HAP-1 (cell line): ENCODE measurements around the gene GRK3.
"Not testable (repeated sequence)": the region's sequence is repeated elsewhere in the genome, so short reads cannot be mapped to it uniquely, and the experiment has no call there.

Experiments used
- DNase-seq, 2 experiments: peaks; one replicate each; pipeline ENCODE4 v3.0.0-alpha.2; 2016 to 2020; ENCODE audit warnings: low spot score in 2 of 2
- H3K27me3 ChIP-seq: fragments of 250-450 bp; sonication (Bioruptor Pico); 2 replicates; pipeline ENCODE4 v1.5.1; 2020; ENCODE audit warnings: low read depth, mild to moderate bottlenecking, moderate library complexity
- H3K36me3 ChIP-seq: fragments of 250-450 bp; sonication (Bioruptor Pico); replicated peaks from 2 replicates; pipeline ENCODE4 v1.5.1; 2020; ENCODE audit warnings: mild to moderate bottlenecking
- H3K4me1 ChIP-seq: fragments of 250-450 bp; sonication (Bioruptor Pico); 2 replicates; pipeline ENCODE4 v1.5.1; 2020; ENCODE audit warnings: mild to moderate bottlenecking
- H3K4me3 ChIP-seq: fragments of 250-450 bp; sonication (Bioruptor Pico); 2 replicates; pipeline ENCODE4 v1.5.1; 2020; ENCODE audit warnings: mild to moderate bottlenecking, moderate library complexity
- H3K9me3 ChIP-seq: fragments of 250-450 bp; sonication (Bioruptor Pico); 2 replicates; pipeline ENCODE4 v1.5.1; 2020; ENCODE audit warnings: mild to moderate bottlenecking, moderate library complexity
- in situ Hi-C: fragments of 300-500 bp; cut with MboI; formaldehyde crosslinking; loops from 3 replicates; pipeline ENCODE4 v1.14.3; 2020; ENCODE audit warnings: low sequenced_read_pairs, inconsistent platforms, mixed read lengths

The GRK3 gene

DNA sequence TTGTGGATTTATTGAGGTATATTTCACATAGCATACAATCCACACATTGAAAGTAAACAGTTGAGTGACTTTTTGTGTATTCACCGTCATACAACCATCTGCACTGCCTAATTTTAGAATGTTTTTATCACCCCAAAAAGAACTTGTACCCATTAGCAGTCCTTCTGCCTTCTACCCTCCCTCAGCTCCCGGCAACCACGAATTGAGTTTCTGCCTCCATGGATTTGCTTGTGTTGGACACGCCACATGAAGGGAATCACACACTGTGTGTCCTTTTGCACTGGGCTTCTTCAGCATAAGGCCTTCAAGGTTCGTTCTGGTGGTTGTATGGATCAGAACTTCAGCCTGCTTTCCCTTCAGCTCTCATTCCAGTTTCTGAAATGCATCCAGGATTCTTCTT lies 41.1 kb downstream of the GRK3 start:
- H3K27me3 ChIP-seq, in situ Hi-C loops, H3K4me1 ChIP-seq, DNase-seq, H3K4me3 ChIP-seq, H3K9me3 ChIP-seq, H3K36me3 ChIP-seq: not testable (repeated sequence)

- H3K9me3 ChIP-seq, H3K36me3 ChIP-seq, in situ Hi-C loops: not testable (repeated sequence)
Observed at GRCh38 chr22:25611284-25611683, 46.8 kb downstream of the GRK3 start.

GRCh38 chr22:25613131-25613530 lies 48.7 kb downstream of the GRK3 start:
- H3K36me3 ChIP-seq, H3K4me1 ChIP-seq, H3K27me3 ChIP-seq, H3K4me3 ChIP-seq, H3K9me3 ChIP-seq, DNase-seq, in situ Hi-C loops: not testable (repeated sequence)

More at GRCh38 chr22:25611284-25611683, 46.8 kb downstream of the GRK3 start:
- H3K4me1 ChIP-seq, DNase-seq, H3K4me3 ChIP-seq, H3K27me3 ChIP-seq: not testable (repeated sequence)

- H3K4me1 ChIP-seq, in situ Hi-C loops, H3K27me3 ChIP-seq: not testable (repeated sequence)
Observed at GRCh38 chr22:25613558-25613957, 49.1 kb downstream of the GRK3 start.

DNA sequence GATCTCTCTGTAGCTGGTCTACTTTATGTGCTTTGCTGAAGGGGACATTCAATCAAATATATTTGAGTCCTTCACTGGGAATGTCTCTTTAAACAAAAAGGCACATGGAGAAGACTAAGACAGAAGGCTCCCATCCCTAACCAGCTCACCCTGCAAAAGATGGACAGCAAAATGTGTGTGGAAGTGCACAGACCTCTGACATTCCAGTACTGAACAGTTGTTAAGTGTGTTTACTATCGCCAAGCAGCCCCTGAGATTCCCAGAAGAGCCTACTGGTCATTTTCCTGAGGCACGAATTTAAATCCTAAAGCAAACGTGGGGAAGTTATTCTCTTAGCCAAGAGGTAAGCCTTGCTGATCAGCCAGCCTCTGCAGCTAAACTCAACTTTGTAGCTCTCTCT lies 50.3 kb downstream of the GRK3 start:
- H3K4me3 ChIP-seq, DNase-seq, H3K9me3 ChIP-seq, H3K4me1 ChIP-seq, H3K27me3 ChIP-seq, H3K36me3 ChIP-seq, in situ Hi-C loops: not testable (repeated sequence)

More at GRCh38 chr22:25613558-25613957, 49.1 kb downstream of the GRK3 start:
- H3K9me3 ChIP-seq, DNase-seq, H3K36me3 ChIP-seq, H3K4me3 ChIP-seq: not testable (repeated sequence)

DNA sequence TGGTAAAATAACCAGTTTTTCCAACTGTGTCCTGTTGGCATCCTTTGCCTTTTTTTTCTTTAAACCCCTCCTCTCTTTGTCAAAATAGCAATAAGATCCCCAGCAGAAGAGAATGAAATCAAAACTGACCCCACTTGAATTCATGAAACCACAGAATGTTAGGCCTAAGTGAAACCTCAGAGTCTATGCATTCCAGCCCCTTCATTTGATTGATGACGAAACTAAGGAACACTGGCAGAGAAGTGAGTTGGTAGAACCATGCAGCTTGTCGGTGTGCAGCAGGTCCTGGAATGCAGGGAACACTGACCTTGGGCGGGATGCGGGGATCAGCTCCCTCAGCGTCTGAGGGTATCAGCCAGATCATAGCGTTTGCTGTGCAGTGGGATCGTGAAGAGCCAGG lies 57.5 kb downstream of the GRK3 start:
- no peaks in the 10 kb centered on the region for H3K36me3 ChIP-seq
- no peak for DNase-seq
- peaks cover 16% of the 10 kb centered on the region for H3K4me1 ChIP-seq

DNA sequence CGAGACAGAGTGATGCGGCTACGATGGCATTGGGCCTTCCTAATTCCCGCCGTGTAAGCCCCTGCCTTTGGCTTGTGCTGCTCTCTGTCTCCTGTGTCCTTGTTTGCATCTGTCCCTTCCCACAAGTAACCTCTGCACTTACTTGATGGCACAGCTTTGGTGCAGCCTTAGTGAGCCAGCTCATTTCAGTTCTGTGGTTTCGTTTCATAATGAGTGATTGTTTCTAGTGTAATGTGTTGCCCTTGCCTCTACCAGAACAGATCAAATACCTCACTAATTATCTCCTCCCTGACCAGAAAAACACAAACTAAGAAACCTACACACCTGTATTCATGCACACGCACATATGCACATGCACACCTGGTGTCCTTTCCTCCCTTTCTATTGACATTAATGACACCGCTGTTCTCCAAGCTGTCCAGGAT lies 58.8 kb downstream of the GRK3 start:
- in situ Hi-C loops, result no loop called here
- Histone ChIP-seq H3K4me1 (peaks cover 16% of the 10 kb centered on the region), H3K4me3 (no peak overlapping the region), H3K36me3 (no peaks in the 10 kb centered on the region), H3K27me3 (no peaks in the 10 kb centered on the region), H3K9me3 (no peaks in the 10 kb centered on the region)
- DNase-seq, result no peak

More for the DNA sequence above, 57.5 kb downstream of the GRK3 start:
- in situ Hi-C loops, result no loop called here
- Histone ChIP-seq H3K4me3 (no peak overlapping the region), H3K9me3 (no peaks in the 10 kb centered on the region), H3K27me3 (no peaks in the 10 kb centered on the region)

GRCh38 chr22:25623851-25624250 lies 59.4 kb downstream of the GRK3 start:
- in situ Hi-C loops, result no loop called here
- Histone ChIP-seq H3K36me3 (no peaks in the 10 kb centered on the region), H3K4me3 (no peak overlapping the region)

GRCh38 chr22:25624476-25624875 lies 60.0 kb downstream of the GRK3 start:
- no peaks in the 10 kb centered on the region for H3K27me3 ChIP-seq
- H3K9me3 ChIP-seq, result no peaks in the 10 kb centered on the region
- H3K4me1 ChIP-seq, result peaks cover 16% of the 10 kb centered on the region
- no peak overlapping the region for H3K4me3 ChIP-seq
- in situ Hi-C loops, result no loop called here
- H3K36me3 ChIP-seq, result no peaks in the 10 kb centered on the region
- DNase-seq, result no peak

More at GRCh38 chr22:25623851-25624250, 59.4 kb downstream of the GRK3 start:
- H3K4me1 ChIP-seq, result peaks cover 16% of the 10 kb centered on the region
- H3K27me3 ChIP-seq, result no peaks in the 10 kb centered on the region
- DNase-seq, result no peak
- H3K9me3 ChIP-seq, result no peaks in the 10 kb centered on the region

DNA sequence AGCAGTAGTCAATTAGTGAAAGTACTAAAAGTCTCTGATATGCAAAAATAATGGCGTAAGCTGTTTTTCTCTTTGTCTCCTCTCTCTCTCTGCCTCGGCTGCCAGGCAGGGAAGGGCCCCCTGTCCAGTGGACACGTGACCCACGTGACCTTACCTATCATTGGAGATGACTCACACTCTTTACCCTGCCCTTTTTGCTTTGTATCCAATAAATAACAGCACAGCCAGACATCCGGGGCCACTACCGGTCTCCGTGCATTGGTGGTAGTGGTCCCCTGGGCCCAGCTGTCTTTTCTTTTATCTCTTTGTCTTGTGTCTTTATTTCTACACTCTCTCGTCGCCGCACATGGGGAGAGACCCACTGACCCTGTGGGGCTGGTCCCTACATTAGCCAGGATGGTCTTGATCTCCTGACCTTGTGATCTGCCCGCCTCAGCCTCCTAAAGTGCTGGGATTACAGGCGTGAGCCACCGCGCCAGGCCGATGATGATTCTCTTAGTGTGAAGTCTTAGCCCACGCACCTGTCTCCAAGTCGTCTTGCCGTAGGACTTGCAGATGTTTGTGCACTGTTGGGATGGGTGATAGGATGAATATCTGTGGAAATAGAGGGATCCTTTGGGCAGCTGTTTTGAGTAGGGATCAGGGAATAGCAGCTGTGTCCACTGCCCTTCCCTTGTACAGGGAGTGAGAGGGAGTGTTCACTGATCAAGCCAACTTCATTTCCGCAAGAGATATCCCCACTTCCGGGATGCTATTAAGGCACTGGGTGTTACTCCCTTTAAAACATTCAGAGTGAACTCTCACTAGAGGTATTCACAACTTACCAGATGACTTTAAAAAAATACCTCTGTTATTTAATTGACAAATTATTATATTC lies 61.5 kb downstream of the GRK3 start:
- H3K9me3 ChIP-seq, in situ Hi-C loops, DNase-seq, H3K27me3 ChIP-seq, H3K36me3 ChIP-seq, H3K4me3 ChIP-seq, H3K4me1 ChIP-seq: not testable (repeated sequence)

DNA sequence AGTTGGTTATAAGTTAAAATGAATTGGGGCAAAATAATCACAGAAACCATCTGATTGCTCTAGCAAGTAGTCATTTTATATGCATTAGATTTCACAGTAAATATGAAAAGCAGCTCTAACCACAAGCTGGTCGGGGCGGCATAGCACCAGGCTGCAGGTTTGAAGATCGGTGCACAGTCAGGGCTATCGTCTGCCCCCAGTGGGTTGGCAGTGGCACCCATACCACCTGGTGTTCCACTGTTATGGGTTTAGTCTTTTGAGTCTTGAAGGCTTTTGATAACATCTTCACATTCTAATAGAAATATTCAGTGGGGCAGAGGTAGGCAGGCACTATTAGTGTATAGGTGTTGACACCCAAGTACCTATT lies 62.1 kb downstream of the GRK3 start:
- no peak overlapping the region for H3K4me3 ChIP-seq
- H3K27me3 ChIP-seq, result no peaks in the 10 kb centered on the region
- no peaks in the 10 kb centered on the region for H3K9me3 ChIP-seq
- H3K4me1 ChIP-seq, result peaks cover 12% of the 10 kb centered on the region
- in situ Hi-C loops, result no loop called here
- H3K36me3 ChIP-seq, result no peaks in the 10 kb centered on the region
- no peak for DNase-seq

- in situ Hi-C loops, result no loop called here
- no peak for DNase-seq
Observed at GRCh38 chr22:25627271-25627852, 62.9 kb downstream of the GRK3 start.

DNA sequence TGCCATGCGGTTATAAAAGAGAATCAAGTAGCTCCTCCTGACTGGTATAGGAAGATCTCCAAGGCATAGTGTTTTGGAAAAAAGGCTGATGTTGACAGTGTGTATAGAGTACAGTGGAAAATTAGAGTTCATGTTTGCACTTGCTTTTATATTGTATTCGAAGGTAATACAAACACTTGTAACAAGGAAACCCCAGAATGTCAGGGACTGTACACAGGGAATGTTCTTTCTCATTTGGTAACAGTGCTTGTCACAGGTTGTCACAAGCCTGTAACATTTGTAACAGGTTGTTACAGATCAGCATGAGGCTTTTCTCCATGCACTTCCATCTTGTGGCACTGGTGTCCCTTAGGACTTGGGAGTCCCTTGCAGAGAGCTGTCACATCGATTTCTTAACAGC lies 64.0 kb downstream of the GRK3 start:
- H3K4me3 ChIP-seq, result no peak overlapping the region
- no peak for DNase-seq
- H3K9me3 ChIP-seq, result no peaks in the 10 kb centered on the region
- H3K36me3 ChIP-seq, result no peaks in the 10 kb centered on the region
- H3K4me1 ChIP-seq, result peaks cover 20% of the 10 kb centered on the region
- in situ Hi-C loops, result no loop called here
- no peaks in the 10 kb centered on the region for H3K27me3 ChIP-seq

More at GRCh38 chr22:25627271-25627852, 62.9 kb downstream of the GRK3 start:
- H3K27me3 ChIP-seq, result no peaks in the 10 kb centered on the region
- no peak overlapping the region for H3K4me3 ChIP-seq
- no peaks in the 10 kb centered on the region for H3K9me3 ChIP-seq
- H3K4me1 ChIP-seq, result peaks cover 19% of the 10 kb centered on the region
- no peaks in the 10 kb centered on the region for H3K36me3 ChIP-seq

DNA sequence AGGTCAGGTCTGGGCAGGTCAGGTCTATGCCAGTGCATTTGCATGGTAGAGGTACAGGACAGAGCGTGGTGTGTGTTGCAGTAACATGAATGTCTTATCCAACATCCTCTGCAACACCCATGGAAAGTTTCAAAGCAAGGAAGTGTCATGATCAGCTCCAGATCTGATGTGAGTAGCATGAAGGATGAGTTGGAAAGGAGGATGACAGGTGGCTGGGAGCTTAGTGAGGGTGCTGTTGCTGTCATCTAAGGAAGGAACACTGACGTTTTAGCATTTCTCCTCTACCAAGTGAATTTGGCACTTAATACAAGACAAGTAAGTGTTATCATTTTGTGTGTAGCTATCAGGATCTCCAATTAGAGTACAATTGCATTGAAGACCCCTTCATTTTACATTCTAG lies 65.1 kb downstream of the GRK3 start:
- in situ Hi-C loops, result no loop called here
- H3K36me3 ChIP-seq, result no peaks in the 10 kb centered on the region
- peaks cover 20% of the 10 kb centered on the region for H3K4me1 ChIP-seq
- no peak for DNase-seq
- no peak overlapping the region for H3K4me3 ChIP-seq
- H3K9me3 ChIP-seq, result no peaks in the 10 kb centered on the region
- H3K27me3 ChIP-seq, result no peaks in the 10 kb centered on the region
